ENCODE data around the gene DCC. TPM values are rescaled to one million over a fixed set of nuclear protein-coding genes. Genes with fewer than 3 reads are reported as not detected.

Gene DCC
- total RNA-seq, 1 donor from 2014 or later = 14.7 TPM

- no peaks in the 10 kb centered on the region for H3K4me1 Mint-ChIP-seq (ENCODE audit: unreplicated experiment)
- H3K9me3 Mint-ChIP-seq (ENCODE audit: unreplicated experiment) = no peaks in the 10 kb centered on the region
- TF ChIP-seq CTCF (IDR thresholded peaks at IDR 0.05; ENCODE audit: unreplicated experiment) = no peak
- no peak overlapping the region for H3K27ac Mint-ChIP-seq (ENCODE audit: unreplicated experiment)
- H3K4me3 Mint-ChIP-seq (ENCODE audit: unreplicated experiment) = no peak overlapping the region
- no peaks in the 10 kb centered on the region for H3K27me3 Mint-ChIP-seq (ENCODE audit: unreplicated experiment)
- no peaks in the 10 kb centered on the region for H3K36me3 Mint-ChIP-seq (ENCODE audit: low read depth, unreplicated experiment)
- DNase-seq (ENCODE audit: low spot score) = no peak
These were observed 97.2 kb downstream of the DCC start for GRCh38 chr18:52437161-52437560.

- H3K4me1 Mint-ChIP-seq (ENCODE audit: unreplicated experiment) = no peaks in the 10 kb centered on the region
- H3K4me3 Mint-ChIP-seq (ENCODE audit: unreplicated experiment) = no peak overlapping the region
- no peak for DNase-seq (ENCODE audit: low spot score)
- H3K27ac Mint-ChIP-seq (ENCODE audit: unreplicated experiment) = no peak overlapping the region
- no peaks in the 10 kb centered on the region for H3K9me3 Mint-ChIP-seq (ENCODE audit: unreplicated experiment)
- no peak for TF ChIP-seq CTCF (IDR thresholded peaks at IDR 0.05; ENCODE audit: unreplicated experiment)
- H3K36me3 Mint-ChIP-seq (ENCODE audit: low read depth, unreplicated experiment) = no peaks in the 10 kb centered on the region
- H3K27me3 Mint-ChIP-seq (ENCODE audit: unreplicated experiment) = no peaks in the 10 kb centered on the region
These were observed 99.5 kb downstream of the DCC start for GRCh38 chr18:52439457-52439856.

GRCh38 chr18:52441794-52442193, 101.8 kb downstream of the DCC start:
- H3K36me3 Mint-ChIP-seq (ENCODE audit: low read depth, unreplicated experiment) = no peaks in the 10 kb centered on the region
- H3K27me3 Mint-ChIP-seq (ENCODE audit: unreplicated experiment) = no peaks in the 10 kb centered on the region
- H3K9me3 Mint-ChIP-seq (ENCODE audit: unreplicated experiment) = no peaks in the 10 kb centered on the region
- no peak for TF ChIP-seq CTCF (IDR thresholded peaks at IDR 0.05; ENCODE audit: unreplicated experiment)
- DNase-seq (ENCODE audit: low spot score) = no peak
- no peak overlapping the region for H3K27ac Mint-ChIP-seq (ENCODE audit: unreplicated experiment)
- H3K4me1 Mint-ChIP-seq (ENCODE audit: unreplicated experiment) = no peaks in the 10 kb centered on the region
- no peak overlapping the region for H3K4me3 Mint-ChIP-seq (ENCODE audit: unreplicated experiment)

- no peaks in the 10 kb centered on the region for H3K36me3 Mint-ChIP-seq (ENCODE audit: low read depth, unreplicated experiment)
- H3K4me3 Mint-ChIP-seq (ENCODE audit: unreplicated experiment) = no peak overlapping the region
- no peak for DNase-seq (ENCODE audit: low spot score)
- no peak for TF ChIP-seq CTCF (IDR thresholded peaks at IDR 0.05; ENCODE audit: unreplicated experiment)
- H3K27me3 Mint-ChIP-seq (ENCODE audit: unreplicated experiment) = no peaks in the 10 kb centered on the region
- H3K4me1 Mint-ChIP-seq (ENCODE audit: unreplicated experiment) = no peaks in the 10 kb centered on the region
- H3K27ac Mint-ChIP-seq (ENCODE audit: unreplicated experiment) = no peak overlapping the region
- no peaks in the 10 kb centered on the region for H3K9me3 Mint-ChIP-seq (ENCODE audit: unreplicated experiment)
These were observed 102.7 kb downstream of the DCC start for GRCh38 chr18:52442686-52443085.

GRCh38 chr18:52451256-52451655, 111.3 kb downstream of the DCC start:
- peaks cover 2% of the 10 kb centered on the region for H3K27me3 Mint-ChIP-seq (ENCODE audit: unreplicated experiment)
- DNase-seq (ENCODE audit: low spot score) = no peak
- no peak for TF ChIP-seq CTCF (IDR thresholded peaks at IDR 0.05; ENCODE audit: unreplicated experiment)
- no peaks in the 10 kb centered on the region for H3K36me3 Mint-ChIP-seq (ENCODE audit: low read depth, unreplicated experiment)
- no peak overlapping the region for H3K4me3 Mint-ChIP-seq (ENCODE audit: unreplicated experiment)
- H3K9me3 Mint-ChIP-seq (ENCODE audit: unreplicated experiment) = no peaks in the 10 kb centered on the region
- no peak overlapping the region for H3K27ac Mint-ChIP-seq (ENCODE audit: unreplicated experiment)
- H3K4me1 Mint-ChIP-seq (ENCODE audit: unreplicated experiment) = no peaks in the 10 kb centered on the region

All from endothelial cell (in vitro differentiated cells).